ENCODE measurements around the gene C5orf34. TPM values are rescaled to one million over a fixed set of nuclear protein-coding genes. Genes with fewer than 3 reads are reported as not detected.

The C5orf34 gene
- 0.57 TPM for polyA plus RNA-seq (2012; ENCODE audit: insufficient read depth, insufficient read length, low read depth)

GRCh38 chr5:43514816-43515677 is at the start of gene C5orf34:
Gene C5orf34 (minus strand): TSS chr5:43515148. CDS start chr5:43509339, 5,809 bp downstream.
- peak; percentile 97 for DNase-seq
- Histone ChIP-seq H3K4me1 (no peaks in the 10 kb centered on the region), H3K4me3 (ENCODE audit: low read depth, low read length) (peak within 1 kb of the TSS; percentile 94), H3K36me3 (no peaks in the 10 kb centered on the region), H3K9me3 (no peaks in the 10 kb centered on the region), H3K27me3 (no peaks in the 10 kb centered on the region)
- no peak for TF ChIP-seq CTCF (IDR thresholded peaks at IDR 0.05; ENCODE audit: low read depth, low read length)

GRCh38 chr5:43564289-43564850 is 49.4 kb upstream of the C5orf34 start:
- Histone ChIP-seq H3K9me3 (no peaks in the 10 kb centered on the region), H3K36me3 (no peaks in the 10 kb centered on the region), H3K27me3 (no peaks in the 10 kb centered on the region), H3K4me3 (ENCODE audit: low read depth, low read length) (no peak overlapping the region), H3K4me1 (no peaks in the 10 kb centered on the region)
- TF ChIP-seq CTCF (IDR thresholded peaks at IDR 0.05; ENCODE audit: low read depth, low read length), result no peak
- DNase-seq, result no peak

- DNase-seq, result no peak
- Histone ChIP-seq H3K9me3 (no peaks in the 10 kb centered on the region), H3K4me3 (ENCODE audit: low read depth, low read length) (no peak overlapping the region), H3K27me3 (no peaks in the 10 kb centered on the region), H3K36me3 (no peaks in the 10 kb centered on the region), H3K4me1 (no peaks in the 10 kb centered on the region)
- no peak for TF ChIP-seq CTCF (IDR thresholded peaks at IDR 0.05; ENCODE audit: low read depth, low read length)
Measured at GRCh38 chr5:43563321-43563720, 48.4 kb upstream of the C5orf34 start.

- Histone ChIP-seq H3K27me3 (no peaks in the 10 kb centered on the region), H3K9me3 (no peaks in the 10 kb centered on the region), H3K4me1 (no peaks in the 10 kb centered on the region), H3K36me3 (no peaks in the 10 kb centered on the region), H3K4me3 (ENCODE audit: low read depth, low read length) (no peak overlapping the region)
- no peak for DNase-seq
- TF ChIP-seq CTCF (IDR thresholded peaks at IDR 0.05; ENCODE audit: low read depth, low read length), result no peak
Measured at GRCh38 chr5:43561356-43561755, 46.4 kb upstream of the C5orf34 start.

- no peak for DNase-seq
- H3K36me3 ChIP-seq, result no peaks in the 10 kb centered on the region
- H3K27me3 ChIP-seq, result no peaks in the 10 kb centered on the region
- TF ChIP-seq CTCF (IDR thresholded peaks at IDR 0.05; ENCODE audit: low read depth, low read length), result no peak
- H3K4me3 ChIP-seq (ENCODE audit: low read depth, low read length), result no peak overlapping the region
- no peaks in the 10 kb centered on the region for H3K4me1 ChIP-seq
- no peaks in the 10 kb centered on the region for H3K9me3 ChIP-seq
Measured at GRCh38 chr5:43560128-43560527, 45.2 kb upstream of the C5orf34 start.
